ENCODE results near the gene TIMP4. TPM values are rescaled to one million over a fixed set of nuclear protein-coding genes. Genes with fewer than 3 reads are reported as not detected.
A peak's percentile ranks its signal among the peaks of the same experiment; 100 is the strongest.

Gene TIMP4
- polyA plus RNA-seq, 1 experiment, result 1.8 TPM

- no peak for DNase-seq (ENCODE audit: low read depth)
- CTCF ChIA-PET, result interaction anchor here (1.4 to 17.4 kb wide), 3 partner anchors 34 to 336 kb away, joined by 3 to 411 read pairs (median 62); partner anchors contain the start of gene TSEN2
- H3K36me3 ChIP-seq (ENCODE audit: control insufficient read depth, insufficient read depth, low read length), result no peaks in the 10 kb centered on the region
- peaks cover 3% of the 10 kb centered on the region; the same call in 1 of the 2 replicates for H3K27me3 ChIP-seq (ENCODE audit: control insufficient read depth, insufficient read depth, low read length)
- no peak overlapping the region for H3K4me3 ChIP-seq (ENCODE audit: low read depth, low read length)
- TF ChIP-seq CTCF (IDR thresholded peaks at IDR 0.05; ENCODE audit: insufficient read depth, low read depth, low read length), result no peak
- POLR2A ChIA-PET, result no interaction called here
Measured at GRCh38 chr3:12142476-12142875, 16.2 kb downstream of the TIMP4 start.

- ChIA-PET CTCF (interaction anchor here (1.5 to 17.4 kb wide), 3 partner anchors 10 to 337 kb away, joined by 4 to 411 read pairs (median 62); partner anchors contain the start of gene TSEN2), POLR2A (no interaction called here)
Measured at GRCh38 chr3:12141350-12141749, 17.4 kb downstream of the TIMP4 start.

GRCh38 chr3:12139111-12139511 lies 19.6 kb downstream of the TIMP4 start:
- no peaks in the 10 kb centered on the region for H3K36me3 ChIP-seq (ENCODE audit: control insufficient read depth, insufficient read depth, low read length)
- no peak for DNase-seq (ENCODE audit: low read depth)
- peak; percentile 71 for TF ChIP-seq CTCF (IDR thresholded peaks at IDR 0.05; ENCODE audit: insufficient read depth, low read depth, low read length)
- no peak overlapping the region for H3K4me3 ChIP-seq (ENCODE audit: low read depth, low read length)
- ChIA-PET POLR2A (no interaction called here), CTCF (interaction anchor here (0.6 to 17.4 kb wide), 13 partner anchors 12 to 397 kb away, joined by 3 to 411 read pairs (median 4); partner anchors contain the start of gene TSEN2)
- H3K27me3 ChIP-seq (ENCODE audit: control insufficient read depth, insufficient read depth, low read length), result peaks cover 2% of the 10 kb centered on the region; the same call in 1 of the 2 replicates

More at GRCh38 chr3:12141350-12141749, 17.4 kb downstream of the TIMP4 start:
- no peak for DNase-seq (ENCODE audit: low read depth)
- no peaks in the 10 kb centered on the region for H3K36me3 ChIP-seq (ENCODE audit: control insufficient read depth, insufficient read depth, low read length)
- H3K27me3 ChIP-seq (ENCODE audit: control insufficient read depth, insufficient read depth, low read length), result peaks cover 2% of the 10 kb centered on the region; the same call in 1 of the 2 replicates
- TF ChIP-seq CTCF (IDR thresholded peaks at IDR 0.05; ENCODE audit: insufficient read depth, low read depth, low read length), result no peak
- no peak overlapping the region for H3K4me3 ChIP-seq (ENCODE audit: low read depth, low read length)

- H3K36me3 ChIP-seq (ENCODE audit: control insufficient read depth, insufficient read depth, low read length), result no peaks in the 10 kb centered on the region
- H3K4me3 ChIP-seq (ENCODE audit: low read depth, low read length), result no peak overlapping the region
- peak; percentile 58 for TF ChIP-seq CTCF (IDR thresholded peaks at IDR 0.05; ENCODE audit: insufficient read depth, low read depth, low read length)
- no peak for DNase-seq (ENCODE audit: low read depth)
- H3K27me3 ChIP-seq (ENCODE audit: control insufficient read depth, insufficient read depth, low read length), result peaks cover 2% of the 10 kb centered on the region; the same call in 1 of the 2 replicates
- ChIA-PET CTCF (interaction anchor here (0.7 to 17.4 kb wide), 15 partner anchors 12 to 420 kb away, joined by 3 to 411 read pairs (median 3); partner anchors contain the start of gene TSEN2), POLR2A (no interaction called here)
Measured at GRCh38 chr3:12138044-12138443, 20.7 kb downstream of the TIMP4 start.

- Histone ChIP-seq H3K27me3 (ENCODE audit: control insufficient read depth, insufficient read depth, low read length) (peaks cover 5% of the 10 kb centered on the region; the same call in 1 of the 2 replicates), H3K36me3 (ENCODE audit: control insufficient read depth, insufficient read depth, low read length) (no peaks in the 10 kb centered on the region), H3K4me3 (ENCODE audit: low read depth, low read length) (no peak overlapping the region)
- ChIA-PET CTCF (interaction anchor here (0.6 to 17.4 kb wide), 8 partner anchors 15 to 847 kb away, joined by 3 to 411 read pairs (median 16); partner anchors contain the start of gene TSEN2), POLR2A (no interaction called here)
- no peak for TF ChIP-seq CTCF (IDR thresholded peaks at IDR 0.05; ENCODE audit: insufficient read depth, low read depth, low read length)
- DNase-seq (ENCODE audit: low read depth), result no peak
Measured at GRCh38 chr3:12136371-12136770, 22.3 kb downstream of the TIMP4 start.

Data from BJ (cell line).